HL-60 (cell line): ENCODE data around the gene DCHS2.

Experiments
- POLR2AphosphoS5 ChIP-seq: IDR thresholded peaks from 2 replicates; pipeline ENCODE4 v1.6.1; 2012; ENCODE audit warnings: low read depth
- TF ChIP-seq, protein P1 (sequence below): IDR thresholded peaks from 2 replicates; pipeline ENCODE4 v1.6.1; 2012; ENCODE audit warnings: low read depth; ENCODE audit not compliant: insufficient replicate concordance
- TF ChIP-seq, protein P2 (sequence below): IDR thresholded peaks from one replicate; pipeline ENCODE4 v1.5.1; 2011; ENCODE audit warnings: low read length, control low read depth, inconsistent platforms; ENCODE audit not compliant: insufficient read depth

DNA sequence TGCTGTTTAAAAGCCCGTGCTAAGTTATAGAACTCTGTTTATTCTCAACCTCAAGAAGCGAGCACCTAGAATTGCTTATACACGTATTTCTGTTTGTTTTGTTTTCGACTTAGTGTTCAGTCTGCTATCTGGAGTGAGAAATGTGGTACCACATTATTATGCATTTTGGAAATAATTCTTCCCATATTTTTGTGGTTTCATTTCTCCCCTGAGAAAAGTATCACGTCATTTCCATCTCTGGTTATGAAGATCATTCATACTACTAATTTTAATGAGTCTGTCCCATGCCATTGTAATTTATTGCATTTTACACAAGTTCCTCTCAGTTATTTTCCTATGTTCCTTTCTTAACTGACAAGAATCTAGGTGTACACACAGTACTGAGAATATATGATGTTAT is 186.0 kb downstream of the DCHS2 start:
- TF ChIP-seq, protein P1, sequence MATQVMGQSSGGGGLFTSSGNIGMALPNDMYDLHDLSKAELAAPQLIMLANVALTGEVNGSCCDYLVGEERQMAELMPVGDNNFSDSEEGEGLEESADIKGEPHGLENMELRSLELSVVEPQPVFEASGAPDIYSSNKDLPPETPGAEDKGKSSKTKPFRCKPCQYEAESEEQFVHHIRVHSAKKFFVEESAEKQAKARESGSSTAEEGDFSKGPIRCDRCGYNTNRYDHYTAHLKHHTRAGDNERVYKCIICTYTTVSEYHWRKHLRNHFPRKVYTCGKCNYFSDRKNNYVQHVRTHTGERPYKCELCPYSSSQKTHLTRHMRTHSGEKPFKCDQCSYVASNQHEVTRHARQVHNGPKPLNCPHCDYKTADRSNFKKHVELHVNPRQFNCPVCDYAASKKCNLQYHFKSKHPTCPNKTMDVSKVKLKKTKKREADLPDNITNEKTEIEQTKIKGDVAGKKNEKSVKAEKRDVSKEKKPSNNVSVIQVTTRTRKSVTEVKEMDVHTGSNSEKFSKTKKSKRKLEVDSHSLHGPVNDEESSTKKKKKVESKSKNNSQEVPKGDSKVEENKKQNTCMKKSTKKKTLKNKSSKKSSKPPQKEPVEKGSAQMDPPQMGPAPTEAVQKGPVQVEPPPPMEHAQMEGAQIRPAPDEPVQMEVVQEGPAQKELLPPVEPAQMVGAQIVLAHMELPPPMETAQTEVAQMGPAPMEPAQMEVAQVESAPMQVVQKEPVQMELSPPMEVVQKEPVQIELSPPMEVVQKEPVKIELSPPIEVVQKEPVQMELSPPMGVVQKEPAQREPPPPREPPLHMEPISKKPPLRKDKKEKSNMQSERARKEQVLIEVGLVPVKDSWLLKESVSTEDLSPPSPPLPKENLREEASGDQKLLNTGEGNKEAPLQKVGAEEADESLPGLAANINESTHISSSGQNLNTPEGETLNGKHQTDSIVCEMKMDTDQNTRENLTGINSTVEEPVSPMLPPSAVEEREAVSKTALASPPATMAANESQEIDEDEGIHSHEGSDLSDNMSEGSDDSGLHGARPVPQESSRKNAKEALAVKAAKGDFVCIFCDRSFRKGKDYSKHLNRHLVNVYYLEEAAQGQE: no peak
- TF ChIP-seq POLR2AphosphoS5: no peak
- TF ChIP-seq, protein P2, sequence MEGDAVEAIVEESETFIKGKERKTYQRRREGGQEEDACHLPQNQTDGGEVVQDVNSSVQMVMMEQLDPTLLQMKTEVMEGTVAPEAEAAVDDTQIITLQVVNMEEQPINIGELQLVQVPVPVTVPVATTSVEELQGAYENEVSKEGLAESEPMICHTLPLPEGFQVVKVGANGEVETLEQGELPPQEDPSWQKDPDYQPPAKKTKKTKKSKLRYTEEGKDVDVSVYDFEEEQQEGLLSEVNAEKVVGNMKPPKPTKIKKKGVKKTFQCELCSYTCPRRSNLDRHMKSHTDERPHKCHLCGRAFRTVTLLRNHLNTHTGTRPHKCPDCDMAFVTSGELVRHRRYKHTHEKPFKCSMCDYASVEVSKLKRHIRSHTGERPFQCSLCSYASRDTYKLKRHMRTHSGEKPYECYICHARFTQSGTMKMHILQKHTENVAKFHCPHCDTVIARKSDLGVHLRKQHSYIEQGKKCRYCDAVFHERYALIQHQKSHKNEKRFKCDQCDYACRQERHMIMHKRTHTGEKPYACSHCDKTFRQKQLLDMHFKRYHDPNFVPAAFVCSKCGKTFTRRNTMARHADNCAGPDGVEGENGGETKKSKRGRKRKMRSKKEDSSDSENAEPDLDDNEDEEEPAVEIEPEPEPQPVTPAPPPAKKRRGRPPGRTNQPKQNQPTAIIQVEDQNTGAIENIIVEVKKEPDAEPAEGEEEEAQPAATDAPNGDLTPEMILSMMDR: no peak
